OCI-LY7 (cell line): ENCODE results near the gene UMAD1. TPM values are rescaled to one million over a fixed set of nuclear protein-coding genes. Genes with fewer than 3 reads are reported as not detected.

ENCODE experiments used
- BruUV-seq: library from RNA; stranded (reverse); fragments of 400-500 nt; replicated peaks from 2 replicates; lab custom pipeline; 2021; lab: Mats Ljungman, UMichigan
- CTCF ChIA-PET: fragments of 300-600 bp; sonication (Branson Sonifier 250); formaldehyde crosslinking; loops from one replicate; lab custom pipeline; 2022; ENCODE audit warnings: antibody characterized with exemption; ENCODE audit not compliant: unreplicated experiment; lab: Charles Lee
- POLR2A ChIA-PET: fragments of 300-600 bp; sonication (Branson Sonifier 250); formaldehyde crosslinking; loops from one replicate; lab custom pipeline; 2022; ENCODE audit warnings: antibody characterized with exemption; lab: Charles Lee
- DNase-seq: peaks from one replicate; pipeline ENCODE4 v3.0.0-alpha.2; 2015; ENCODE audit warnings: low spot score
- H2AFZ ChIP-seq: fragments of 200-600 bp; sonication (generic), shearing (Covaris generic); 2 replicates; pipeline ENCODE4 v1.6.1; 2014; ENCODE audit warnings: mild to moderate bottlenecking, antibody characterized with exemption, low read length, moderate library complexity
- H3K27ac ChIP-seq: fragments of 200-600 bp; sonication (generic); 2 replicates; pipeline ENCODE4 v1.5.1; 2014; ENCODE audit warnings: mixed run types, low read depth, mild to moderate bottlenecking, moderate library complexity, low read length, inconsistent platforms; ENCODE audit not compliant: poor library complexity, severe bottlenecking
- H3K36me3 ChIP-seq: fragments of 200-600 bp; sonication (generic); 2 replicates; pipeline ENCODE4 v1.6.1; 2014; ENCODE audit warnings: mild to moderate bottlenecking, antibody characterized with exemption, low read length, moderate library complexity, mixed read lengths; ENCODE audit not compliant: insufficient read depth
- H3K4me1 ChIP-seq: fragments of 200-600 bp; sonication (generic); 2 replicates; pipeline ENCODE4 v1.5.1; 2014; ENCODE audit warnings: mild to moderate bottlenecking, low read length; ENCODE audit not compliant: insufficient read depth, poor library complexity, severe bottlenecking
- H3K4me2 ChIP-seq: fragments of 200-600 bp; sonication (generic); 2 replicates; pipeline ENCODE4 v1.6.1; 2014; ENCODE audit warnings: mild to moderate bottlenecking, low read length
- H3K4me3 ChIP-seq: fragments of 200-600 bp; sonication (generic); 2 replicates; pipeline ENCODE4 v1.5.1; 2014; ENCODE audit warnings: mild to moderate bottlenecking, low read depth, low read length; ENCODE audit not compliant: poor library complexity, severe bottlenecking
- H3K79me2 ChIP-seq: fragments of 200-600 bp; sonication (generic); 2 replicates; pipeline ENCODE4 v1.6.1; 2016; ENCODE audit warnings: low read depth, mild to moderate bottlenecking, low read length, moderate library complexity, mixed read lengths; ENCODE audit not compliant: insufficient read depth
- H3K9me2 ChIP-seq: fragments of 200-600 bp; sonication (generic); 2 replicates; pipeline ENCODE4 v1.6.1; 2016; ENCODE audit warnings: mild to moderate bottlenecking, low read length, mixed read lengths; ENCODE audit not compliant: insufficient read depth
- H3K9me3 ChIP-seq: fragments of 200-600 bp; sonication (generic); 2 replicates; pipeline ENCODE4 v1.6.1; 2014; ENCODE audit warnings: mild to moderate bottlenecking, mixed run types, low read length, mixed read lengths
- H4K20me1 ChIP-seq: fragments of 200-600 bp; sonication (generic); 2 replicates; pipeline ENCODE4 v1.6.1; 2014; ENCODE audit warnings: mild to moderate bottlenecking, antibody characterized with exemption, low read length, moderate library complexity, mixed read lengths; ENCODE audit not compliant: insufficient read depth
- CTCF ChIP-seq: fragments of 200-600 bp; sonication (generic); conservative IDR thresholded peaks from 2 replicates; pipeline ENCODE4 v1.5.1; 2014; ENCODE audit warnings: mild to moderate bottlenecking, antibody characterized with exemption, low read length, moderate library complexity, mixed read lengths
- EZH2phosphoT487 ChIP-seq: fragments of 200-600 bp; sonication (generic); IDR thresholded peaks from 2 replicates; pipeline ENCODE4 v1.6.1; 2018; ENCODE audit warnings: low read depth, borderline replicate concordance, mild to moderate bottlenecking, mixed run types, antibody characterized with exemption, low read length, moderate library complexity, mixed read lengths
- intact Hi-C: fragments of 100-400 bp; cut with micrococcal nuclease; formaldehyde crosslinking; loops from one replicate; pipeline ENCODE4 v1.10.0; 2022; ENCODE audit not compliant: unreplicated experiment
- total RNA-seq, 2 experiments: library from RNA; depleted of rRNA in 1 of 2; stranded (reverse); fragments of >200 nt in 1 of 2; shearing (Covaris generic) in 1 of 2; gene quantifications; 2 replicates each; pipeline ENCODE4 v1.2.3, GENCODE V29; 2014 to 2022

The UMAD1 gene
- total RNA-seq, 2 experiments from 2014 or later, result 8.7 to 15.2 TPM

- DNase-seq, result no peak
- no peaks in the 10 kb centered on the region for H3K9me2 ChIP-seq
- H3K9me3 ChIP-seq, result no peaks in the 10 kb centered on the region
- intact Hi-C loops, result loop anchor here (5.0 kb wide), 2 partner anchors 152 to 202 kb away; no protein-coding TSS in a partner anchor
- no TSS peak for BruUV-seq
- no peaks in the 10 kb centered on the region for H3K36me3 ChIP-seq
- H3K4me3 ChIP-seq, result no peak overlapping the region
- TF ChIP-seq EZH2phosphoT487, result no peak
- no peak for TF ChIP-seq CTCF
- ChIA-PET POLR2A (interaction anchor here (1.1 to 1.3 kb wide), 2 partner anchors 30 to 31 kb away, joined by 3 to 5 read pairs; no protein-coding TSS in a partner anchor), CTCF (no interaction called here)
- H4K20me1 ChIP-seq, result no peaks in the 10 kb centered on the region
- no peak overlapping the region for H3K27ac ChIP-seq
- H3K79me2 ChIP-seq, result no peaks in the 10 kb centered on the region
- peaks cover 29% of the 10 kb centered on the region for H3K4me1 ChIP-seq
- no peak overlapping the region for H2AFZ ChIP-seq
- H3K4me2 ChIP-seq, result no peak overlapping the region
Observed at GRCh38 chr7:7769710-7770627, 129.4 kb downstream of the UMAD1 start.

- no peak for TF ChIP-seq EZH2phosphoT487
- TF ChIP-seq CTCF, result no peak
- CTCF ChIA-PET, result no interaction called here
- Histone ChIP-seq H3K36me3 (no peaks in the 10 kb centered on the region), H3K4me1 (peaks cover 29% of the 10 kb centered on the region), H3K9me2 (no peaks in the 10 kb centered on the region), H3K27ac (no peak overlapping the region), H2AFZ (no peak overlapping the region), H4K20me1 (no peaks in the 10 kb centered on the region), H3K4me3 (no peak overlapping the region), H3K9me3 (no peaks in the 10 kb centered on the region), H3K79me2 (no peaks in the 10 kb centered on the region), H3K4me2 (no peak overlapping the region)
- no peak for DNase-seq
- no TSS peak for BruUV-seq
- intact Hi-C loops, result loop anchor here (5.0 kb wide), 2 partner anchors 151 to 201 kb away; no protein-coding TSS in a partner anchor
- POLR2A ChIA-PET, result interaction anchor here (0.5 to 3.7 kb wide), 15 partner anchors 7 to 406 kb away, joined by 3 to 27 read pairs (median 4); partner anchors contain the start of gene UMAD1
Observed at GRCh38 chr7:7771452-7771851, 130.9 kb downstream of the UMAD1 start.
